PC-9 (cell line): ENCODE results near the gene DPYD. TPM values are rescaled to one million over a fixed set of nuclear protein-coding genes. Genes with fewer than 3 reads are reported as not detected.

Experiments used
- BruUV-seq: library from RNA; stranded (reverse); fragments of 400-500 nt; replicated peaks from 2 replicates; lab custom pipeline; 2021; lab: Mats Ljungman, UMichigan
- CTCF ChIA-PET: fragments of 300-600 bp; sonication (Branson Sonifier 250); formaldehyde crosslinking; loops from one replicate; lab custom pipeline; 2022; ENCODE audit warnings: antibody characterized with exemption; lab: Charles Lee
- POLR2A ChIA-PET: fragments of 300-600 bp; sonication (Branson Sonifier 250); formaldehyde crosslinking; loops from one replicate; lab custom pipeline; 2022; ENCODE audit warnings: antibody characterized with exemption; ENCODE audit not compliant: unreplicated experiment; lab: Charles Lee
- DNase-seq, 2 experiments: peaks; one replicate each; pipeline versions ENCODE4 v3.0.0 to v3.0.0-alpha.2; 2015 to 2022; ENCODE audit warnings: mixed read lengths in 1 of 2
- H2AFZ ChIP-seq: fragments of 200-600 bp; sonication (generic); 2 replicates; pipeline ENCODE4 v1.8.1; 2017; ENCODE audit warnings: antibody characterized with exemption
- H3F3A ChIP-seq: fragments of 200-600 bp; sonication (generic); 2 replicates; pipeline ENCODE4 v1.8.1; 2017; ENCODE audit warnings: antibody characterized with exemption, mild to moderate bottlenecking, low read depth; ENCODE audit not compliant: insufficient read depth
- H3K27ac ChIP-seq: fragments of 200-600 bp; sonication (generic); 2 replicates; pipeline ENCODE4 v1.6.1; 2016; ENCODE audit warnings: mixed run types
- H3K27me3 ChIP-seq: fragments of 200-600 bp; sonication (generic); 2 replicates; pipeline ENCODE4 v1.6.1; 2016; ENCODE audit warnings: low read depth, mixed run types; ENCODE audit not compliant: insufficient read depth
- H3K36me3 ChIP-seq: fragments of 200-600 bp; sonication (generic); 2 replicates; pipeline ENCODE4 v1.6.1; 2016; ENCODE audit warnings: low read depth, mixed run types
- H3K4me1 ChIP-seq: fragments of 200-600 bp; sonication (generic); replicated peaks from 2 replicates; pipeline ENCODE4 v1.6.1; 2016; ENCODE audit warnings: mixed run types; ENCODE audit not compliant: insufficient read depth
- H3K4me2 ChIP-seq: fragments of 200-600 bp; sonication (generic); 2 replicates; pipeline ENCODE4 v1.6.1; 2017; ENCODE audit warnings: mixed run types
- H3K4me3 ChIP-seq: fragments of 200-600 bp; sonication (generic); 2 replicates; pipeline ENCODE4 v1.6.1; 2016; ENCODE audit warnings: mixed run types
- H3K79me2 ChIP-seq: fragments of 200-600 bp; sonication (generic); 2 replicates; pipeline ENCODE4 v1.6.1; 2017; ENCODE audit warnings: low read depth, mixed run types
- H3K9me2 ChIP-seq: fragments of 200-600 bp; sonication (generic); 2 replicates; pipeline ENCODE4 v1.8.1; 2017; ENCODE audit warnings: mild to moderate bottlenecking; ENCODE audit not compliant: insufficient read depth
- H3K9me3 ChIP-seq: fragments of 200-600 bp; sonication (generic); 2 replicates; pipeline ENCODE4 v1.8.1; 2016; ENCODE audit warnings: low read depth; ENCODE audit not compliant: insufficient read depth
- H4K20me1 ChIP-seq: fragments of 200-600 bp; sonication (generic); 2 replicates; pipeline ENCODE4 v1.8.1; 2017; ENCODE audit not compliant: insufficient read depth
- EZH2 ChIP-seq: fragments of 200-600 bp; sonication (generic); IDR thresholded peaks from 2 replicates; pipeline ENCODE4 v1.8.0; 2017; ENCODE audit warnings: antibody characterized with exemption, low read depth
- intact Hi-C: fragments of 100-400 bp; cut with micrococcal nuclease; formaldehyde crosslinking; loops from one replicate; pipeline ENCODE4 v1.10.0; 2022; ENCODE audit not compliant: unreplicated experiment
- total RNA-seq: library from RNA; stranded (reverse); gene quantifications from 2 replicates; pipeline ENCODE4 v1.2.3, GENCODE V29; 2021
- TF ChIP-seq, protein P1 (sequence below): fragments of 200-600 bp; sonication (generic); conservative IDR thresholded peaks from 2 replicates; pipeline ENCODE4 v1.6.1; 2017; ENCODE audit warnings: mixed run types, antibody characterized with exemption, mild to moderate bottlenecking, moderate library complexity

Gene DPYD
- total RNA-seq, 1 experiment from 2014 or later, result 24.1 TPM

DNA sequence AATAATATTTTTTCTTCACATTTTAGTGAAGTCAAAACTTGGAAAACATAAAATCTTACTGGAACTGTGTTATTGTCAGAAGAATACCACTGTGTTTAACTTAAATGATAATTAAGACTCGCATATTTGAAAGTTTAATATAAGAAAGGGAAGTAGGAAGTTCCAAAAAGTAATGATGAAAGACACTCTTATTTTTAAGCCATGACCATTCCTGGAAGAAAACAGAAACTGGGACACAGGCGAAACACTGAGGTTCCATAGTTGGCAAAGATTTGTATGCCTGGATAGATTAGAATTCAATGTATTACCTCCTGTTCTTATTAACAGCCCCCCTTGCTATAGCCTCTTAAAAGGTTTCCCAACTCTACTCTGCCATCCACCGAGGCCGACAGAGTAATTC lies 271.2 kb downstream of the DPYD start:
- DNase-seq, result no peak
- Histone ChIP-seq H3K27ac (no peak overlapping the region), H3K36me3 (no peaks in the 10 kb centered on the region), H3K4me3 (no peak overlapping the region), H3K27me3 (no peaks in the 10 kb centered on the region), H3K9me3 (no peaks in the 10 kb centered on the region), H3K4me1 (no peaks in the 10 kb centered on the region), H4K20me1 (no peaks in the 10 kb centered on the region), H3K4me2 (no peak overlapping the region), H2AFZ (no peak overlapping the region), H3F3A (no peaks in the 10 kb centered on the region), H3K79me2 (no peaks in the 10 kb centered on the region), H3K9me2 (no peaks in the 10 kb centered on the region)
- TF ChIP-seq EZH2, result no peak
- TF ChIP-seq, protein P1, sequence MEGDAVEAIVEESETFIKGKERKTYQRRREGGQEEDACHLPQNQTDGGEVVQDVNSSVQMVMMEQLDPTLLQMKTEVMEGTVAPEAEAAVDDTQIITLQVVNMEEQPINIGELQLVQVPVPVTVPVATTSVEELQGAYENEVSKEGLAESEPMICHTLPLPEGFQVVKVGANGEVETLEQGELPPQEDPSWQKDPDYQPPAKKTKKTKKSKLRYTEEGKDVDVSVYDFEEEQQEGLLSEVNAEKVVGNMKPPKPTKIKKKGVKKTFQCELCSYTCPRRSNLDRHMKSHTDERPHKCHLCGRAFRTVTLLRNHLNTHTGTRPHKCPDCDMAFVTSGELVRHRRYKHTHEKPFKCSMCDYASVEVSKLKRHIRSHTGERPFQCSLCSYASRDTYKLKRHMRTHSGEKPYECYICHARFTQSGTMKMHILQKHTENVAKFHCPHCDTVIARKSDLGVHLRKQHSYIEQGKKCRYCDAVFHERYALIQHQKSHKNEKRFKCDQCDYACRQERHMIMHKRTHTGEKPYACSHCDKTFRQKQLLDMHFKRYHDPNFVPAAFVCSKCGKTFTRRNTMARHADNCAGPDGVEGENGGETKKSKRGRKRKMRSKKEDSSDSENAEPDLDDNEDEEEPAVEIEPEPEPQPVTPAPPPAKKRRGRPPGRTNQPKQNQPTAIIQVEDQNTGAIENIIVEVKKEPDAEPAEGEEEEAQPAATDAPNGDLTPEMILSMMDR, result no peak
- ChIA-PET POLR2A (no interaction called here), CTCF (no interaction called here)
- intact Hi-C loops, result no loop called here
- no TSS peak for BruUV-seq

DNA sequence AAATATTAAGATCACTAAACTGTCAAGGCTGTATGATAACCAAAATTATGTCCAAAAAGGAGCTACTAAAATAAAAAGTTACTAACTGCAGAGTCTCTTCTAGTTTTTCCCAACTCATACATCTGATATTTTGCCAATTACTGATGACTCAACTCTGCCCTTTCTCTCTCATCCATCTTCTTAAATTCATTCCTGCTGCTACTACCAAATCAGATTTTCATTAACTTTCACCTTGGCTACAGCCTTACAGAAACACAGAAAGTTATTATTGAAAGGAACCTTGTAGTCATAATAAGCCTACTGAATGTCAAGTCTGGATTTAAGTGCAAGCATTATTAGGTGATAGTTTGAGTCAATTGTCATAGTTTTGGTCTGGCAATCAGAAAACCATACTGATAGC lies 273.1 kb downstream of the DPYD start:
- BruUV-seq, result no TSS peak
- no peak for TF ChIP-seq EZH2
- TF ChIP-seq, protein P1, result no peak
- no peak overlapping the region for H3K4me2 ChIP-seq
- no peak overlapping the region for H2AFZ ChIP-seq
- H3K4me1 ChIP-seq, result no peaks in the 10 kb centered on the region
- no peak overlapping the region for H3K27ac ChIP-seq
- CTCF ChIA-PET, result no interaction called here
- POLR2A ChIA-PET, result no interaction called here
- no peaks in the 10 kb centered on the region for H3K9me2 ChIP-seq
- DNase-seq, result no peak
- no peaks in the 10 kb centered on the region for H3K36me3 ChIP-seq
- no peaks in the 10 kb centered on the region for H3K9me3 ChIP-seq
- H3K4me3 ChIP-seq, result no peak overlapping the region
- intact Hi-C loops, result no loop called here
- H3K79me2 ChIP-seq, result no peaks in the 10 kb centered on the region
- no peaks in the 10 kb centered on the region for H3F3A ChIP-seq
- no peaks in the 10 kb centered on the region for H4K20me1 ChIP-seq
- H3K27me3 ChIP-seq, result no peaks in the 10 kb centered on the region

DNA sequence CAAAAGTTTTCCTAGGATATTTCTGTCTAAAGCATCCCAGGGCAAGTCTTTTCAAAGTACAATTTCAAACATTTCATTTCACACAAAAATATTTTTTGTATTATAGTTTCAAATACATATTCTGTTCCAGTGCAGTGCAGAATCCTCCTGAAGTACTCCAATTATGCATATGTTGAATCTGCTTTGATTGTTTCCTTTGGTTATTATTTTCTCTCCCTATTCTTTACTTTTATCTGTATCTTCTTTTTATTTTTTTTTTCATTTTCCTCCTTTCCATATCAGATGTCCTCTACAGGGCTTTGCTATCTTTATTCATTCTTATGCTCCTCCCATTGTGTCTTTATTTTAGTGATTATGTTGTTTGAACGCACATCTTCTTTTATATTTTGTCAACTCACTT lies 274.8 kb downstream of the DPYD start:
- Histone ChIP-seq H3K27ac (no peak overlapping the region), H3K4me1 (no peaks in the 10 kb centered on the region), H3K36me3 (no peaks in the 10 kb centered on the region), H3K79me2 (no peaks in the 10 kb centered on the region), H3K4me3 (no peak overlapping the region; the same call in 1 of the 2 replicates), H3K27me3 (no peaks in the 10 kb centered on the region), H3K4me2 (no peak overlapping the region), H3F3A (no peaks in the 10 kb centered on the region), H4K20me1 (no peaks in the 10 kb centered on the region), H3K9me2 (no peaks in the 10 kb centered on the region), H2AFZ (no peak overlapping the region), H3K9me3 (no peaks in the 10 kb centered on the region)
- CTCF ChIA-PET, result no interaction called here
- POLR2A ChIA-PET, result no interaction called here
- DNase-seq, result no peak
- BruUV-seq, result no TSS peak
- TF ChIP-seq EZH2, result no peak
- TF ChIP-seq, protein P1, result no peak
- intact Hi-C loops, result no loop called here
